Muscle layer of duodenum (tissue), 2 donors: ENCODE measurements around the gene IFI16.
"Not testable (repeated sequence)": the region's sequence is repeated elsewhere in the genome, so short reads cannot be mapped to it uniquely, and the experiment has no call there.

Source experiments
- H3K27ac ChIP-seq: one replicate; pipeline ENCODE4 v1.7.0; 2013; ENCODE audit warnings: mild to moderate bottlenecking, low read length
- H3K27me3 ChIP-seq: one replicate; pipeline ENCODE4 v1.7.0; 2013; ENCODE audit warnings: low read depth, mild to moderate bottlenecking, control low read depth, low read length
- H3K36me3 ChIP-seq, 2 donors: one replicate each; pipeline ENCODE4 v1.7.0; 2013; ENCODE audit warnings: low read length in 2 of 2, control low read depth in 1 of 2, mild to moderate bottlenecking in 1 of 2; ENCODE audit not compliant: insufficient read depth in 2 of 2, control insufficient read depth in 1 of 2
- H3K4me1 ChIP-seq, 2 donors: one replicate each; pipeline ENCODE4 v1.7.0; 2013; ENCODE audit warnings: low read length in 2 of 2, mild to moderate bottlenecking in 2 of 2, control low read depth in 1 of 2, moderate library complexity in 1 of 2; ENCODE audit not compliant: insufficient read depth in 2 of 2, control insufficient read depth in 1 of 2
- H3K4me3 ChIP-seq, 2 donors: one replicate each; pipeline ENCODE4 v1.7.0; 2013; ENCODE audit warnings: low read length in 2 of 2, low read depth in 1 of 2, mild to moderate bottlenecking in 1 of 2
- H3K9me3 ChIP-seq, 2 donors: one replicate each; pipeline ENCODE4 v1.7.0; 2013; ENCODE audit warnings: low read length in 2 of 2, control low read depth in 1 of 2, mild to moderate bottlenecking in 1 of 2; ENCODE audit not compliant: control insufficient read depth in 1 of 2
- donor health status: healthy.

IFI16 gene

GRCh38 chr1:159008744-159009188 lies 941 bp upstream of the IFI16 start:
- peak overlapping the region; percentile 95 for H3K27ac ChIP-seq
- H3K4me3 ChIP-seq: peak overlapping the region in 1 of 2 donors; percentile 65
- H3K4me1 ChIP-seq: peaks cover 3 to 5% of the 10 kb centered on the region in 2 donors

GRCh38 chr1:159009287-159009686 lies 420 bp upstream of the IFI16 start:
- Histone ChIP-seq H3K36me3 (peaks cover 0 to 7% of the 10 kb centered on the region in 2 donors), H3K4me1 (peaks cover 3 to 5% of the 10 kb centered on the region in 2 donors), H3K27me3 (no peaks in the 10 kb centered on the region), H3K9me3 (no peaks in the 10 kb centered on the region), H3K4me3 (peak overlapping the region; percentile 65 to 78), H3K27ac (peak overlapping the region; percentile 95)

More at GRCh38 chr1:159008744-159009188, 941 bp upstream of the IFI16 start:
- Histone ChIP-seq H3K9me3 (no peaks in the 10 kb centered on the region), H3K27me3 (no peaks in the 10 kb centered on the region), H3K36me3 (peaks cover 0 to 7% of the 10 kb centered on the region in 2 donors)

- Histone ChIP-seq H3K27me3 (no peaks in the 10 kb centered on the region), H3K4me1 (peaks cover 5 to 9% of the 10 kb centered on the region in 2 donors), H3K27ac (peak overlapping the region; percentile 95), H3K36me3 (peaks cover 0 to 7% of the 10 kb centered on the region in 2 donors), H3K9me3 (no peaks in the 10 kb centered on the region), H3K4me3 (peak overlapping the region; percentile 65 to 78)
Observed at GRCh38 chr1:159010391-159010790, 684 bp downstream of the IFI16 start.

DNA sequence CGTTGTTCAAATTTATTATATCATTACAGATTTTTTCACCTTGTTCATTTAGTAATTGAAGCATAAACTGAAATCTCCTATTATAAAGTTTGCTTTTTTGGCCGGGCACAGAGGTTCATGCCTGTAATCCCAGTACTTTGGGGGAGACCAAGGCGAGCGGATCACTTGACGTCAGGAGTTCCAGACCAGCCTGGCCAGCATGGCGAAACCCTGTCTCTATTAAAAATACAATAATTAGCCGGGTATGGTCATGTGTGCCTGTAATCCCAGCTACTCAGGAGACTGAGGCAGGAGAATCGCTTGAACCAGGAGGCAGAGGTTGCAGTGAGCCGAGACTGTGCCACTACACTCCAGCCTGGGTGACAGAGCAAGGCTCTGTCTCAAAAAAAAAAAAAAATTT lies 1.3 kb downstream of the IFI16 start:
- H3K9me3 ChIP-seq, H3K27me3 ChIP-seq, H3K4me1 ChIP-seq: not testable (repeated sequence)
- H3K36me3 ChIP-seq: peaks cover 0 to 12% of the 10 kb centered on the region in 2 donors
- H3K4me3 ChIP-seq: peak overlapping the region; percentile 65 to 78
- H3K27ac ChIP-seq: peak overlapping the region; percentile 95

- H3K27me3 ChIP-seq: no peaks in the 10 kb centered on the region
- H3K36me3 ChIP-seq: peaks cover 4 to 20% of the 10 kb centered on the region in 2 donors
- peak overlapping the region; percentile 95 for H3K27ac ChIP-seq
- H3K4me1 ChIP-seq: peaks cover 5 to 9% of the 10 kb centered on the region in 2 donors
- peak overlapping the region; percentile 55 to 78 for H3K4me3 ChIP-seq
- no peaks in the 10 kb centered on the region for H3K9me3 ChIP-seq
Observed at GRCh38 chr1:159011751-159012150, 2.0 kb downstream of the IFI16 start.

DNA sequence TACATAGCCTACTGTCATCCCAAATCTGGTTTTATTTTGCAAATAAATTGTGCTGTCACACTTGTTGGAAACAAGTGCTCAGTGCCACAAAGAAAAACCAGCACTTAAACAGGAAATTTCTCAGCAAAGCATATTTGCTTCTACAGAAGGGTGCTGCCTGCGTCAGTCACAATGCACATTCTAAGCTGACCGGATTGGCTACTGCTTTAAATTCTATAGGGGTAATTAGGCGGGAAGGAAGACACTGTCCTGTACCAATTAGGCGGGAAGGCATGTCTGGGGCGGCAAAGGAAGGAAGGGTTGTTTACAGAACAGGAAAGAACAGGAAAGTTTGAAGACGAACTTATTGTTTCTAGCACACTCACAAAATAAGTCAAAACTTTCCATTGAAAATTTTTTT lies 2.8 kb downstream of the IFI16 start:
- Histone ChIP-seq H3K4me1 (peaks cover 5 to 9% of the 10 kb centered on the region in 2 donors), H3K27me3 (no peaks in the 10 kb centered on the region), H3K9me3 (no peaks in the 10 kb centered on the region), H3K27ac (peak overlapping the region; percentile 95), H3K36me3 (peaks cover 8 to 24% of the 10 kb centered on the region in 2 donors), H3K4me3 (peak overlapping the region; percentile 55 to 78)

GRCh38 chr1:159014003-159014571 lies 4.4 kb downstream of the IFI16 start:
- Histone ChIP-seq H3K4me1 (peaks cover 0 to 12% of the 10 kb centered on the region in 2 donors), H3K9me3 (no peaks in the 10 kb centered on the region), H3K27ac (no peak overlapping the region), H3K36me3 (peaks cover 21 to 36% of the 10 kb centered on the region in 2 donors), H3K4me3 (peak overlapping the region; percentile 9 to 78), H3K27me3 (no peaks in the 10 kb centered on the region)

DNA sequence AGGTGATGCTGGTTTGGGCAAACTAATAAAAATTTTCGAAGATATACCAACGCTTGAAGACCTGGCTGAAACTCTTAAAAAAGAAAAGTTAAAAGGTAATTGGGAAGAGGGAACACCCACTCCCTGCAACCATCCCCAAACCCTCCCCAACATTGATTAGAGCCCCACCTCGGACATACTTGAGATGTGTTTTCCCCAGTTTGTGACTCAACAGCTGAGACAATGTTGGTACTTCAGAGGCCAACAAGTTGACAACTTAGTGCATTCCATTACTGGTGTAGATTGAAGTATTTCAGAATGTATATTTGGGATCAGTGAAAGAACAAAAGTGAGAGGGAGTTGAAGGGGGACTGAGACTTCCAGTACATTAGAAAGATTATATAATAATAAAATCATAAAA lies 5.1 kb downstream of the IFI16 start:
- H3K27ac ChIP-seq: peak overlapping the region; percentile 2
- H3K4me3 ChIP-seq: no peak overlapping the region
- H3K4me1 ChIP-seq: peaks cover 0 to 12% of the 10 kb centered on the region in 2 donors
- no peaks in the 10 kb centered on the region for H3K9me3 ChIP-seq
- H3K36me3 ChIP-seq: peaks cover 22 to 34% of the 10 kb centered on the region in 2 donors
- H3K27me3 ChIP-seq: no peaks in the 10 kb centered on the region

DNA sequence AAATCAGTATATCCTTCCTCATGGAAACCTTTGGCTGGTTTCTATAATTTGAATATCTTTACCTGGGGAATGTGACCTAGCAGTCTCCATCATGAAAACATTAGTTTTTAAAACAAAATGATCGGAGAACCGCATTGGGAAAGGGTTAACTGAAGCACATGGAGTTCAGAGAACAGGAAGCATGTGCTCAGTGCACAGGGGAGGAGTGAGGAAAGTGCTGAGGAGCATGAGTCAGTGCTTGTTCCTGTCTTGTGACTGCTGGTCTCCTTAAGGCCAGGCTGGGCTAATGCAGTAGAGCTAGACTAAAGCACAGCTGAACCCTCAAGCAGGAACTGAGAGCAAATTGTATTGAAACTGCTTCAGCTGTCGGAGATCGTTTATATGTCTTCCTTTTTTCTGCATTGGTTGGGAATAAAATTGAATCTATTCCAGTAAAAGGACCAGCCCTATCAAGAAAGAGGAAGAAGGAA lies 5.8 kb downstream of the IFI16 start:
- H3K27ac ChIP-seq: peak overlapping the region; percentile 50
- H3K27me3 ChIP-seq: no peaks in the 10 kb centered on the region
- peak overlapping the region; percentile 10 to 26 for H3K4me3 ChIP-seq
- no peaks in the 10 kb centered on the region for H3K9me3 ChIP-seq
- H3K36me3 ChIP-seq: peaks cover 28 to 29% of the 10 kb centered on the region in 2 donors
- peaks cover 0 to 12% of the 10 kb centered on the region in 2 donors for H3K4me1 ChIP-seq

DNA sequence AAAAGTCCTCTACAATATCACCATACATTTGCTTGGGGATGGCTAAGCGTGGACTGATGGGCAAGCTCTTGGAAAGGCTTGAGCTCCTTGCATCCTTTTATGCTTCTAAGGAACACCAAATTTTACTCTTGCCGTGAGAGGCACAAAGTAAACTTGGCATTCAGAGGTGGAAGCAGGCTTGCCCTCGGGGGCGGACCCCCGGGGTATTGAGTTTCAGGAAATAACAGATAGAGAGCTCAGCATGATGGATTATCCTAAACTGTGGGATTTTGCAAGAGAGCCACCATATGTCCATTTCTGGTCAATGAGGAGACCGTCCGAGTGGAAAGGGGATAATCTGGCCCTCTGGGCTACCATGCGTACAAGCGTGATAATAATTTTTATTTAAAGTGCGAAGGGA lies 14.0 kb downstream of the IFI16 start:
- peaks cover 9 to 28% of the 10 kb centered on the region in 2 donors for H3K36me3 ChIP-seq
- H3K27ac ChIP-seq: no peak overlapping the region
- peaks cover 0 to 12% of the 10 kb centered on the region in 2 donors for H3K4me1 ChIP-seq
- no peak overlapping the region for H3K4me3 ChIP-seq
- H3K9me3 ChIP-seq: no peaks in the 10 kb centered on the region
- no peaks in the 10 kb centered on the region for H3K27me3 ChIP-seq

DNA sequence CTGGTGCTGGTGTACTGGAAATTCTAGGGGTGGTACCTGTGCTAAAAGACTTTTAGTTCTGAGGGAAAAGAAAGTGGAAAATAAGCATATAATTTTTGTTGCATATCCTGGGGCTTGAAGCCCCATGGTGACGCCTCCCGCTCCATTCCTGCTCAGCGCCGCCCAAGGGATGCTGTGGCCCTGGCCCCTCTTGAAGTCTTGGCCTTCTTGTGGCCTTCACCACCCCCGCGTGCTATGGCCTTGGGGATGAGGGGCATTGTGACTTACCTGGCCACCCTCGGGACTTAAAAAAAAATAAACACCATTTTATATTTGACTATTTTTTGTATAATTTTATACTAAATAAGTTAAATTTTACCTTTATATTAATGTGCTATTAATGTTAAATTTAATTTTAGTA lies 15.3 kb downstream of the IFI16 start:
- Histone ChIP-seq H3K36me3 (peaks cover 17 to 21% of the 10 kb centered on the region in 2 donors), H3K4me3 (no peak overlapping the region), H3K27me3 (no peaks in the 10 kb centered on the region), H3K9me3 (no peaks in the 10 kb centered on the region), H3K27ac (no peak overlapping the region), H3K4me1 (peaks cover 0 to 16% of the 10 kb centered on the region in 2 donors)

- Histone ChIP-seq H3K36me3 (peaks cover 15 to 33% of the 10 kb centered on the region in 2 donors), H3K4me1 (peaks cover 0 to 21% of the 10 kb centered on the region in 2 donors)
- H3K27me3 ChIP-seq, H3K9me3 ChIP-seq, H3K27ac ChIP-seq, H3K4me3 ChIP-seq: not testable (repeated sequence)
Observed at GRCh38 chr1:159026841-159027240, 17.1 kb downstream of the IFI16 start.
